Activated CD4-positive, alpha-beta memory T cell treated with anti-CD3 and anti-CD28 coated beads, Interleukin-2, amount 10 ng/mL, durations not matched to agents 7 days and 5 days (primary cell): ENCODE results near the gene AMBP. TPM values are rescaled to one million over a fixed set of nuclear protein-coding genes. Genes with fewer than 3 reads are reported as not detected.
A peak's percentile ranks its signal among the peaks of the same experiment; 100 is the strongest.

Source experiments
- CTCF ChIA-PET: fragments of 350-600 bp; sonication (Branson Sonifier 250); formaldehyde crosslinking; loops from one replicate; lab custom pipeline; 2021; ENCODE audit warnings: antibody characterized with exemption, inconsistent platforms; lab: Charles Lee
- POLR2A ChIA-PET: fragments of 350-600 bp; sonication (Branson Sonifier 250); formaldehyde crosslinking; loops from one replicate; lab custom pipeline; 2021; ENCODE audit warnings: antibody characterized with exemption; lab: Charles Lee
- DNase-seq: peaks from one replicate; pipeline ENCODE4 v3.0.0-alpha.2; 2020
- H3K27ac Mint-ChIP-seq: one replicate; pipeline ENCODE4 v1.8.0; 2021; ENCODE audit warnings: mild to moderate bottlenecking, mixed read lengths
- H3K27me3 Mint-ChIP-seq: one replicate; pipeline ENCODE4 v1.8.0; 2021; ENCODE audit warnings: mixed read lengths
- H3K36me3 Mint-ChIP-seq: one replicate; pipeline ENCODE4 v1.8.0; 2021; ENCODE audit warnings: low read depth, mixed read lengths
- H3K4me1 Mint-ChIP-seq: one replicate; pipeline ENCODE4 v1.8.0; 2021; ENCODE audit warnings: mixed read lengths
- H3K4me3 Mint-ChIP-seq: one replicate; pipeline ENCODE4 v1.8.0; 2021; ENCODE audit warnings: mild to moderate bottlenecking, mixed read lengths
- H3K9me3 Mint-ChIP-seq: one replicate; pipeline ENCODE4 v1.8.0; 2021; ENCODE audit warnings: mixed read lengths
- total RNA-seq, 2 experiments: library from RNA; stranded (reverse); gene quantifications; one replicate each; pipeline ENCODE4 v1.2.3, GENCODE V29; 2021

Gene AMBP
- total RNA-seq, 2 experiments from 2014 or later, result not detected

DNA sequence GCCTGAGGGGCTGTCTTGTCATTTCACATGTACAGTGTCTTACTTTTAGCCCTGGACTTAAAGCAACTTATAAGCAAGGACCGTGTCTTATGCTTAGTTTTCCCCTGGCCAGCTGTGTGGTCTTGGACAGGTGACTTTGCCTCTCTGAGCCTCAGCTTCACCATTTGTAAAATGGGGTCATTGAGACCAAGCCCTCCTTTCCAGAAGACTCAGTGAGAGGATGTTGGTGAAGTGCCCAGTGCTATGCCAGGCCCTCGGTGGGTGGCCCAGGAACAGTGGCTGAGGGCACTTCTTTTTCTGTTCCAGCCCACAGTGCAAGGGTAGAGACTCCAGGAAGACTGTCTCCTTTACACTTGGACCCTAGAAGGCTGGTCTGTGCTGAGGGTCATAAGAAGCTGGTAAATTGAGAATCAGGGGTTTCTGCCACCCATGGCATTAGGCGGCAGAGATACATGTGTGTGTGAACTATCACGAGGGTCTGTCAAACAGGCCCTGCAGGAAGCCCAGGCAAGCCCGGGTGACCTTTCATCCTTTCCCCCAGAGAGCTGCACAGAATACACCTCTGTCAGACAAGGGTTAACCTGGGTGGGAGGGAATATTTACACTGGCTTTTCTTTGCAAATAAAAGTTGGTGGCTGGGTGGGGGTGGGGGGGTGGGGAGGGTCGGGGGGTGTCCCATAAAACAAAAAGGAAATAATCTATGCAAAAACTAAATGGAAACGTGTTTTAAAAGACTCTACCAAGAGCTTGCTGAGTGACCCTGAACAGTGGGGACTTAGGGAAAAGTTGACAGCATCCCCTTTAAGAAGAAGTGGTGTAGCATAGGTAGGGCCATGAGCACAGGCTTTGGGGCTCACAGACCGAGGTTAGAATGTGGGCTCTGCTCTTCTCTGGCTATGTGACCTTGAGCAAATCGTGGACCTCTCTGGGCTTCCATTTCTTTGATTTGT is 41.4 kb upstream of the AMBP start:
- no peak overlapping the region for H3K27ac Mint-ChIP-seq
- H3K27me3 Mint-ChIP-seq, result peaks cover 12% of the 10 kb centered on the region
- H3K9me3 Mint-ChIP-seq, result no peaks in the 10 kb centered on the region
- POLR2A ChIA-PET, result no interaction called here
- H3K36me3 Mint-ChIP-seq, result no peaks in the 10 kb centered on the region
- H3K4me3 Mint-ChIP-seq, result no peak overlapping the region
- CTCF ChIA-PET, result interaction anchor here (0.8 kb wide), 1 partner anchor 11 kb away, joined by 4 read pairs; no protein-coding TSS in a partner anchor
- no peaks in the 10 kb centered on the region for H3K4me1 Mint-ChIP-seq
- DNase-seq, result no peak

- Mint-ChIP-seq H3K27me3 (peaks cover 15% of the 10 kb centered on the region), H3K9me3 (no peaks in the 10 kb centered on the region), H3K4me1 (no peaks in the 10 kb centered on the region), H3K36me3 (no peaks in the 10 kb centered on the region), H3K4me3 (no peak overlapping the region), H3K27ac (no peak overlapping the region)
- DNase-seq, result no peak
- CTCF ChIA-PET, result no interaction called here
- POLR2A ChIA-PET, result no interaction called here
Measured at GRCh38 chr9:114117996-114118830, 40.1 kb upstream of the AMBP start.

- peaks cover 15% of the 10 kb centered on the region for H3K27me3 Mint-ChIP-seq
- H3K9me3 Mint-ChIP-seq, result no peaks in the 10 kb centered on the region
- ChIA-PET CTCF (no interaction called here), POLR2A (no interaction called here)
- no peak overlapping the region for H3K4me3 Mint-ChIP-seq
- H3K27ac Mint-ChIP-seq, result no peak overlapping the region
- DNase-seq, result no peak
- H3K36me3 Mint-ChIP-seq, result no peaks in the 10 kb centered on the region
- H3K4me1 Mint-ChIP-seq, result no peaks in the 10 kb centered on the region
Measured at GRCh38 chr9:114117614-114117995, 39.5 kb upstream of the AMBP start.

DNA sequence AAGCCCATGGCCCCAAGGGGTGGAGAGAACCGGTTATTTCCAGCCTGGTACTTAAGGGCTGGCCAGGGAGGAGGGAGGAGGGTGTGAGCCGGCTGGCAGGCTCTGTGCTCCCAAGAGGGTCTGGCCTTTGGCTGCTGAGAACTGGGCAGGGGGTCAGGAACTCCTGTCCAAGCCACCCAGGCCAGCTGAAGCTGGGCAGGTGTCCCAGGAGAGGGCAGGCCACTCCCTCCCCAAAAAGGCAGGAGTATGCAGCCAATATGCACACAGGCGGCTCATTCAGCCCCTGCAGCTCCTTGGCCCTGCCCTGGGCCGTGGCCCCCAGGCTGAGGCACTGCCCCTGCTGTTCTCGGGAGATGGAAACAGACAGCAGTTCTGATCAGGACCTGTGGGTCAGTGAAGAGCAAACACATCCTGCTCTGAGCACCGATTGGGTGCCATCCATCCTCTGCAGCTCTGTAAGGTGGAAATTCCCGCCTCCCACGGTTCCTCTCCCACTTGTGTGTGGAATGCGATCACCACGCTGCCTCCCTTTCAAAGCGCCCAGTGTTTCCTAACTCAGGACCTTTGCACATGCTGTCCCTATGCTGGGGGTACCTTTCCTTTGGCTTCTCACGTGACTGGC is 38.1 kb upstream of the AMBP start:
- Mint-ChIP-seq H3K27ac (no peak overlapping the region), H3K27me3 (peaks cover 15% of the 10 kb centered on the region), H3K4me1 (no peaks in the 10 kb centered on the region), H3K36me3 (no peaks in the 10 kb centered on the region), H3K4me3 (no peak overlapping the region), H3K9me3 (no peaks in the 10 kb centered on the region)
- CTCF ChIA-PET, result interaction anchor here (2.8 kb wide), 1 partner anchor 175 kb away, joined by 7 read pairs; no protein-coding TSS in a partner anchor
- no peak for DNase-seq
- POLR2A ChIA-PET, result no interaction called here

DNA sequence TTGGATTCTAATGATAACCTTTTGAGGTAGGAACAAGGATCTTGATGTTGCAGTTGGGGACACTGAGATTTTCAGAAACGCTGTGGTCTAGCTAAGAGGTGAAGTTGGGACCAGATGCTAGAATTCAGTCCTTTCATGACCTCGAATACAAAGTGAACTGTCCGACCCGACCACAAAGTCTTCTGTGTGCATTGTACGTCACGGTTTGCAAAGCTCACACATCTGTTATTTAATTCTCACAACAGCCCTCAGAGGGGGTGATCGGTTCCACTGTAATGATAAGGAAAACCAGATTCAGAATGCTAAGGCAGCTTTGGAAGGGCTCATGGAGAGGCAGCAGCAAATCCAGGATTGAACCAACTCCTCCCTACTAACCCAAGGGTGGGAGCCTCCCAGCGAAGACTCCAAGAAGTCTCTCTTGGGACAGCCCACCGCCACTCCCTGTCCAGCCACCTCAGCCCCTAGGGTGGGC is 37.6 kb upstream of the AMBP start:
- no peaks in the 10 kb centered on the region for H3K4me1 Mint-ChIP-seq

DNA sequence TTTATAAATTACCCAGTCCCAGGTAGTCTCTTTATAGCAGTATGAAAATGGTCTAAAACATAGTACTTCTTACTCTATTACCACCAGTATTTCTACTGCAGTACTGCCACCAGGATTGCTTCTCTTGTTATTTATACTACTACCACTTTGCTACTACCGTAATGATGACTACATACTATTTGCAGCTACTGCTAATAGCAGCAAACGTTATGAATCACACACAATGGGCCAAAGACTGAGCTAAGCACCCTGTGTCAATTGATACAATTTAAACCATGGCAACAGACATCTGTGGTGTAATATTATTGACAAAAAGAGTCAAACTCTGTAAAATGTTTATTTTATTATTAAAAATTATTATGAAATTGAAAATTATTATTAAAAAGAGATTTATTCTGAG is 36.3 kb upstream of the AMBP start:
- CTCF ChIA-PET, result no interaction called here
- H3K36me3 Mint-ChIP-seq, result no peaks in the 10 kb centered on the region
- no peak overlapping the region for H3K27ac Mint-ChIP-seq

More for the DNA sequence above, 37.6 kb upstream of the AMBP start:
- peaks cover 14% of the 10 kb centered on the region for H3K27me3 Mint-ChIP-seq
- H3K4me3 Mint-ChIP-seq, result no peak overlapping the region
- H3K36me3 Mint-ChIP-seq, result no peaks in the 10 kb centered on the region
- POLR2A ChIA-PET, result no interaction called here
- no peak overlapping the region for H3K27ac Mint-ChIP-seq
- no peaks in the 10 kb centered on the region for H3K9me3 Mint-ChIP-seq
- no peak for DNase-seq
- CTCF ChIA-PET, result interaction anchor here (2.8 kb wide), 1 partner anchor 175 kb away, joined by 7 read pairs; no protein-coding TSS in a partner anchor

DNA sequence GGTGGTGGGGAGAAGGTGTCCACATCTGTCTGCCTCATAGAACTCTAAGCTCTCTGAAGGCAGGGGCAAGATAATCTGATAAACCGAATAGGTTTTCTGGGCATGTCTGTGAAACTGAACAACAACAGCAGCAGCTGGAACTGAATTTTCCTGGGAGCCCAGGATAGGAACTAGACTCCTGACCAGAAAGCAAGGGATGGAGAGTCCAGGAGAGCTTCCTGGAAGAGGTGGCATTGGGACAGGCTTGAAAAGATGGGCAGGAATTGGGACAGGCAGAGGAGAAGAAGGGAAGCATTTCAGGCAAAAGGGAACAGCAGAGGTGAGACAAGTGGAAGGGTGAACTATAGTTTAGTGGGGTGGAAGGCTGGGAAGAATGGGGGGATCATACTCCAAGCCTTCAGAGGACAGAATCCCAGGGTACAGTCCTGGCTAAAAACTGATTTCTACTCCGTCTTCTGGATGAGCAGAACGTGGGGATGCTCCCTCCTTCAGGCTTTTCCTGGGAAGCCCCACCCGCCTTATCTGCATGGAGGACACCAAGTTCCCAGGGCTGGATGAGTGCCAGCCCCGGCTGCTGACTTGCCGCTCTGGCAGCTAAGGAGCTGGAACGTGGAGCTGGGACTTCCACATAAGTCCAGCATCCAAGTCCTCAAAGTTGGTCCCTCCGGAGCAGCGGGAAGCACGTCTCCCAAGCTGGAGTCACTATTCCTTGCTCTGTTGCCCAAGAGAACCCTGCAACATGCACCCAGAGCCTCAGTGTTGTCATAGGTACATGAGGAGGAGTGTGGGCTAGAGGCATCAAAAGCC is 34.9 kb upstream of the AMBP start:
- Mint-ChIP-seq H3K4me3 (no peak overlapping the region), H3K36me3 (no peaks in the 10 kb centered on the region), H3K9me3 (no peaks in the 10 kb centered on the region), H3K27me3 (peaks cover 8% of the 10 kb centered on the region), H3K27ac (no peak overlapping the region), H3K4me1 (no peaks in the 10 kb centered on the region)
- ChIA-PET CTCF (interaction anchor here (0.9 kb wide), 1 partner anchor 175 kb away, joined by 5 read pairs; no protein-coding TSS in a partner anchor), POLR2A (no interaction called here)
- no peak for DNase-seq

More for the DNA sequence above, 36.3 kb upstream of the AMBP start:
- H3K27me3 Mint-ChIP-seq, result peaks cover 11% of the 10 kb centered on the region
- POLR2A ChIA-PET, result no interaction called here
- no peak for DNase-seq
- H3K4me1 Mint-ChIP-seq, result no peaks in the 10 kb centered on the region
- H3K9me3 Mint-ChIP-seq, result no peaks in the 10 kb centered on the region
- H3K4me3 Mint-ChIP-seq, result no peak overlapping the region

DNA sequence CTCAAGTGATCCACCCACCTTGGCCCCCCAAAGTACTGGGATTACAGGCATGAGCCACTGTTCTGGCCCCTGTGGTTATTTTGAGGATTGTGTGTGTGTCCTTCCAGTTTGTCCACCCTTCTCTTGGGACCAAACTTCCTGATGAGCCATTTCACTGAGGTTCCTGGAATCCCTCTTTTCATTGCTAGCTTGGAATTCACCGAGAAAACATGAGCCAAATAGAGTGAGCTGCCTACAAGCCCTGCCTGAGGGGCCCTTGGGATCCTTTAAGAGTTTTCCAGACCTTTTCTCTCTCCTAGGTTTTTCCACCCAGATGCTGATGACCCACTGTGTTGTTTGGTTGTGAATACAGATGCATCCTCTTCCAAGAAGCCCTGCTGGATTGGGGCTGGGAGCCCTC is 34.2 kb upstream of the AMBP start:
- Mint-ChIP-seq H3K27me3 (peaks cover 12% of the 10 kb centered on the region), H3K36me3 (no peaks in the 10 kb centered on the region), H3K9me3 (no peaks in the 10 kb centered on the region), H3K27ac (no peak overlapping the region), H3K4me1 (no peaks in the 10 kb centered on the region), H3K4me3 (no peak overlapping the region)
- ChIA-PET CTCF (interaction anchor here (0.9 kb wide), 1 partner anchor 176 kb away, joined by 5 read pairs; no protein-coding TSS in a partner anchor), POLR2A (no interaction called here)
- DNase-seq, result no peak

- no peak for DNase-seq
- ChIA-PET POLR2A (interaction anchor here (1.3 kb wide), 1 partner anchor 11 kb away, joined by 3 read pairs; no protein-coding TSS in a partner anchor), CTCF (interaction anchor here (0.6 to 1.0 kb wide), 2 partner anchors 9 to 181 kb away, joined by 3 to 4 read pairs; no protein-coding TSS in a partner anchor)
- Mint-ChIP-seq H3K36me3 (no peaks in the 10 kb centered on the region), H3K4me1 (no peaks in the 10 kb centered on the region), H3K27me3 (peaks cover 13% of the 10 kb centered on the region), H3K27ac (no peak overlapping the region), H3K4me3 (no peak overlapping the region), H3K9me3 (no peaks in the 10 kb centered on the region)
Measured at GRCh38 chr9:114110180-114110579, 32.1 kb upstream of the AMBP start.

DNA sequence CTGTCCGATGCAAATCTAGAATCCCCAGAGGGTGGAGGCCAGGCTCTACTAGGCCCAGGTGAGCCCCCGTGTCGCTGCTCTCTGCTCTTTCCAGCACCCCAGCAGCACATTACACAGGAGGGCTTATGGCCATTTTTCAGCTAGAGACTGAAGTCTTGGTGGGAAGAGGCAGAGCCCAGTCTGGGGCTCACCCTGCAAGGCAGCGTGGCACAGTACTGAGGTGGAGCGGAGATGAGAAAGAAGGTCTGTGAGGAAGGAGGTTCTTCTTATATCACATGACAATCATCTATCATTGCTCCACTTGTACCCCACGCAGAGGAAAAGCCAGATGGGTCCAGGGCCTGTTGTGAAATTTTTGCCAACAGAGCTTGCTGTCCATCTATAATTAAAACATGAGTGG is 31.0 kb upstream of the AMBP start:
- DNase-seq, result no peak
- peaks cover 16% of the 10 kb centered on the region for H3K27me3 Mint-ChIP-seq
- H3K9me3 Mint-ChIP-seq, result no peaks in the 10 kb centered on the region
- H3K27ac Mint-ChIP-seq, result no peak overlapping the region
- no peak overlapping the region for H3K4me3 Mint-ChIP-seq
- ChIA-PET CTCF (interaction anchor here (1.2 to 3.9 kb wide), 6 partner anchors 10 to 182 kb away, joined by 3 to 34 read pairs (median 6); partner anchors contain the start of gene KIF12), POLR2A (no interaction called here)
- H3K4me1 Mint-ChIP-seq, result no peaks in the 10 kb centered on the region
- no peaks in the 10 kb centered on the region for H3K36me3 Mint-ChIP-seq

DNA sequence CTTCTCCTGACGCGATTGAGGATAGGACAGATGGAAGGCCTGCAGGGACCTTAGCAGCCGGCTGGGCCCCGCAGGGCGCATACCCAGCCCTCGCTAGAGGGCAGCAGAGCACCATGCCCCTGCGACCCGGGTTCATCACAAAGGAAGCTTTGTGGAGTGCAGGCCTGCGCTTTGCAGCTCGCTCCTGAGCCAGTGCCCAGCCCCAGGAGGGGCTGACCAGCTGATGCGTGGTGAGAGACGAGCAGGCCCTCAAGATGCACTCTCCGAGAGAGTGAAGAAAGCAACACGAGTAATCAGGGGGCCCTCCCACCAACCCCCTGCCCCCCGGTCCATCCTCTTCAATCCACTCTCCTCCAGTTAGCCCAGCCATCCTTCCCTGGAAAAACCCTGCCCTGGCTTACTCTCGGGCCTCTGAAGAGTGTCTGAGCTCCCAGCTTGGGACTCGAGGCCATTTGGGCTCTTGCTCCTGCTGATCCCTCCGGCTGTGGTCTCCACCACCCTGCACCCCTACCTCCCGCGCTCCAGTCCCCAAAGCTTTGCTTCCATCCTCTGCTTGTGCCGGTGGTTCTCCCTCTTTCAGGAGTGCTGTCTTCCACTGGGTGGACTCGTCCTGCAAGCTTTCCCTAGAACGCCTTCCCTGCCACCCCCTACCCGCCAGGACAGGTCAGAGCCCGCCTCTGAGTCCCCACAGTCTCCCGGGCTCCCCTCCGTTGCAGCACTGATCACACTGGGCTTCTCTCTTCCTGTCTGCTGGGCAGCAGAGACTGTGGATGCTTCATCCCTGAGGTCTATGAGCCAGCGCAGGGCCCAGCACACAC is 30.1 kb upstream of the AMBP start:
- peak; percentile 64 for DNase-seq
- ChIA-PET POLR2A (no interaction called here), CTCF (interaction anchor here (0.6 to 3.9 kb wide), 17 partner anchors 9 to 206 kb away, joined by 3 to 34 read pairs (median 4); partner anchors contain the start of gene KIF12)
- no peaks in the 10 kb centered on the region for H3K36me3 Mint-ChIP-seq
- H3K27ac Mint-ChIP-seq, result no peak overlapping the region
- H3K4me1 Mint-ChIP-seq, result no peaks in the 10 kb centered on the region
- H3K9me3 Mint-ChIP-seq, result no peaks in the 10 kb centered on the region
- no peak overlapping the region for H3K4me3 Mint-ChIP-seq
- peaks cover 12% of the 10 kb centered on the region for H3K27me3 Mint-ChIP-seq
